Measurements from ENCODE around the gene SMU1. TPM values are rescaled to one million over a fixed set of nuclear protein-coding genes. Genes with fewer than 3 reads are reported as not detected.

The SMU1 gene
- polyA plus RNA-seq (2012; ENCODE audit: insufficient read depth, insufficient read length), result 17.1 TPM

DNA sequence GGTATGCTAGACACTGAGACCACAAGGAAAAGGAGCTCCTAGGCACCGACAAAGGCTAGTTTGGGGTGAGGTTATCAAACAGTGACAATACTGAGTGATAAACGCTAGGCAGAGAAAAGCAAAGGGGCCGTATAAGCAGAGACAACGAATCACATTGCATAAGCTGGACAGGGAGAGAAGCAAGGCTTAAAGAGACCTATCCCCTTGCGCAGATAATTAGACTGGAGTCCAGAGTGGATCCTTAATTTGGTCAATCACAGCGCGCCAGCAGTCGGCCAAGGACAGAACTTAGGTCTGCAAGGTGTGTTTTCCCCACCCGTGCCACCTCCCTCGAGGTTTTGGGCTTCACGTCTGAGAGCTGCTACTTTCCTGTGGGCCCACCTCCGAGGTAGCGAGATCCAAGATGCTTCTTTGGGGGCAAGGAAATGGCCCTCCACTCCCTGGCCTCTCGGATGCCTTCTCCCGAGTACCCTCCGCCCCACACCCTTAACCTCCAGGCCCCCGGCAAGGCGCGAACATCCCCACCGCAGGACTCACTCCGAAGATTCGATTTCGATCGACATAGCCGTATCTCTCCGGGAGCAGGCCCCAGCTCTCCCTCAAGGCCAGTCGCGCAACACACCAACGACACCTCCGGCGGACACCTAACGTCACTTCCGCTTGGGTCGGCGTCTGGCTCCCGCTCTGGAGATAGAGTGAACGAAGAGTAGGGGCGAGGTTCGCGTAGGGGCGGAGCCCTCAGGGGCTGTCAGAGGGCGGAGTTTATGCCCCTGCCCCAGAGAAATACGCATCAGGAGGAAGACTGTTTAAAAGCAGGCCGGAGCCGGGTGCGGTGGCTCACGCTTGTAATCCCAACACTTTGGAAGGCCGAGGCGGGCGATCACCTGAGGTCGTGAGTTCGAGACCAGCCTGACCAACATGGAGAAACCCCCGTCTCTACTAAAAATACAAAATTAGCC, at the start of gene SMU1:
SMU1 (minus strand) TSS at position 629 of the 959 bp plus-strand sequence; CDS start at position 563, 66 bp downstream.
- peak within 1 kb of the TSS; percentile 81 for H3K4me3 ChIP-seq (ENCODE audit: low read length)
- peak; percentile 96 for DNase-seq (ENCODE audit: low read depth, low spot score)

DNA sequence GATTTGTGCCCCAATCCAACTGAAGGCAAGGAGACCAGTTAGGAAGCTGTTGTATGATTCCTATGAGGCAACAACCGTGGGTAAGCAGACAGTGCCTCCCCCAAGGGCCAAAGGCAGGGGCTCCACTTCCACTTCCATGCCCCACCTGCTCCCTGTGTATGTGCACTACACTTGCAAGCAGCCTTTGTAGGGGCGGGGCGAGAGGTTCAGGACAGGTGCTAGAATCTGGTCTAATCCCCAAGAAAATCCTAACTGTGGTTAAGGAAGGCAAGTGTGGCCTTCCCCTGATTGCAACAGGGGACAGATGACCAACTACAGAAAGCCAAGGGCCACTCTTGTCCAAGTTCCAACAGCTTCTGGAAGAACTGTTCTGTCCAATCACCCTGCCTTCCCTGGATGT, 49.0 kb upstream of the SMU1 start:
- no peak overlapping the region for H3K4me3 ChIP-seq (ENCODE audit: low read length)
- DNase-seq (ENCODE audit: low read depth, low spot score), result no peak

DNA sequence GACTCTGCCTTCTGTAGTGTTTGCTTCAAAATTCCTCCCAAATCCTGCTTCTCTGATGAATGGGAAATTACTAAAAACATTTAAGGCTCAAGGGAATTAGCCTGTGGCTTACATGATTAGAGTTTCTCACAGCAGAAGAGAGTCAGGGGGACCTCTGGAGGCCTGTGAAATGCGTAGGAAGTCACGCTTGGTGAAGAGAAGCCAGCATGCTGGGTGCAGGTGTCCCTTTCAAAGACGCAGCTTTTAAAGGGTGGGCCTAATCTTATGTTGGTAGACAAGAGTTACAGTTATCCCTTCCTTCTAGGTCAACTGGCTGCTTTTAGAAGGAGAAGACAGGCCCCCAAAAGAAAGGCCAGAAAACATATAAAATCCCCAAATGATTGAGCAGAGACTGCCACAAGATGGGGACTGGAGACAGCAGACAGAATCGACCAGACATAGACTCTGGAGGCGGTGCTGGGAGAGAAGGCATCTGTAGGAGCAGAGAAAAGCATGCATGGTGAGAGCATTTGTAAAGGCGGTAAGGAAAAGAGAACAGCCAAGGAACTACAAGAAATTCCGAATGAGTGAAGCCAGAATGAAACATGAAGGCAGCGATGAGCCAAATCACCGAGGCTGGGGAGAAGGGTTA, 48.4 kb upstream of the SMU1 start:
- peak; percentile 59 for DNase-seq (ENCODE audit: low read depth, low spot score)
- H3K4me3 ChIP-seq (ENCODE audit: low read length), result no peak overlapping the region

DNA sequence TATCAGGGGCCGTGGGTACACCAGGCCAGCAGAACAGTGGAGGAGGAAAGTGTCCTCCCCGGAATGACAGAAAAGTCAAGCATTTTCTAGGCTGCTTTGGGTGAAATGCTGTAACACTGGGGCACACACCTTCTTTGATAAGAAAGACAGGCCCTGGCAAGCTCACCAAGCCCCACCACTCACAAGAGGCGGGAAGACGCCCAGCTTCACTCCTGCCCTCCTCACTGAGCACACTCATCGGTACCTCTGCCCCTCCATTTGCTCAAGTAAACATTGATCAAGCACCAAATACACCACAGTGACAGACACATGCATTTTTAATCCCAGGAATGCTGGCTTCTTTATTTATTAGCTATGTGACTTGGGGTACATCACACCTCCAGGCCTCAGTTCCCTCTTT, 47.6 kb upstream of the SMU1 start:
- no peak for DNase-seq (ENCODE audit: low read depth, low spot score)
- H3K4me3 ChIP-seq (ENCODE audit: low read length), result no peak overlapping the region

DNA sequence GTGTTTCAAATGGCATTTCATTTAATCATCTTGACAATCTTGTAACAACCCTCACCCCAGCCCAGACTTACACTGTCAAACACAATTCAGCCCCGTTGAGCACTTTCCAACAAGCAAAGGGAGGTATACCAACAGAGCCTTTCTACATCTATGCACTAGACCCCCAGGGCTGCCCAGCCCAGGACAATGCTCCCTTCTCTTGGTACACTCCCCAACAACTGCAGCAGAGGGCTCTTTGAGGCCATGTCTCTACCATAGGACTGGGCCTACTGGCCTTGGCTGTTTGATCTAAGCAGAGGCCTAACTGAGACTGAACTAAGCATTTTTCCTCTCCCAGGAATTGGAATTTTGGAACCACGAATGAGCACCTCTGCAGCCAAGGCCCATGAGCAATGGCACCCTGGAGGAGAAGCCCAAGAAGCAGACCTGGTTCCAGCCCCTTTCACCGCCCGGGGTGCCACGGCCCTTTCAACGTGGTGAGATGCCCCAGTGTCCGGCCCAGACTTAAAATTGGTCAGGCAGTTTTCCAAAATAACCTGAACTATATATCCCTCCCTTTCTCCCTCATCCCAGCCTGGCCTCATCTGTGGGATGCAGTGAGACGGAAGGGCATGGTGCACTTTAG, 47.0 kb upstream of the SMU1 start:
- no peak overlapping the region for H3K4me3 ChIP-seq (ENCODE audit: low read length)
- DNase-seq (ENCODE audit: low read depth, low spot score), result no peak

DNA sequence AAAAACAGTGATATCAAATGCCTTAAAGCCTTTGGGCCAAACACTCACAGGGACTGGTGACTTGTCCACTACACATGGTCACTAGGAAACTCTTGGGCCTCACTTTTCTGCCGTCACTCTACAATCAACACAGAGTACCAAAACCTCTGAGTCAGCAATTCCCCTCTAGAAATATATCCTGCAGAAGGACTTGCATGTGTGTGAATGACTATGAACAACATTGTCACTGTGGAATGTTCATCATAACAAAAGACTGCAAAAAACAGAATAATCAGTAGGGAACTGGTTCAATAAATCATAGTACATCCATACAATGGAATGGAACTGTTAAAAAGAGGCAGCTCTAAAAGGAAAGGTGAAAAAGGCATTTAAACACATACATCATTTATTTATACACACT, 44.1 kb upstream of the SMU1 start:
- DNase-seq (ENCODE audit: low read depth, low spot score), result no peak
- no peak overlapping the region for H3K4me3 ChIP-seq (ENCODE audit: low read length)

DNA sequence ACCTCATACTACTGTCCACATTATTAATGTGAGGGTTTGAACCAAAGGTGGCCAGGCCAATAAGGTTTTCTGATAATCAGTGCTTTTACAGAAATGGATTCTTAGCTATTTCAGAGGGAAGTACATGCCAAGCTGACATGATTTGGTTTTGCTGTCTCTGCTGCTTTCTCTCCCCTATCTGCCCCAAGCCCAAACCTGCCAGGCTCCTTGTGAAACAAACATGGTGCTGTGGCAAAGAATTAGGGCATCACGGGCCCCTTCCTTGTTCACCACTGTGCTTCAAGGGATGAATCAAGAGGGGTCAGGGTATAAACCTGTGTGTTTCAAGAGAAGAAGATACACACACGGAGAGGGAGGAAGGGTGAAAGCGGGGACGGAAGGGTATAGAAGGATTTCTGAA, 41.3 kb upstream of the SMU1 start:
- H3K4me3 ChIP-seq (ENCODE audit: low read length), result no peak overlapping the region
- DNase-seq (ENCODE audit: low read depth, low spot score), result no peak

DNA sequence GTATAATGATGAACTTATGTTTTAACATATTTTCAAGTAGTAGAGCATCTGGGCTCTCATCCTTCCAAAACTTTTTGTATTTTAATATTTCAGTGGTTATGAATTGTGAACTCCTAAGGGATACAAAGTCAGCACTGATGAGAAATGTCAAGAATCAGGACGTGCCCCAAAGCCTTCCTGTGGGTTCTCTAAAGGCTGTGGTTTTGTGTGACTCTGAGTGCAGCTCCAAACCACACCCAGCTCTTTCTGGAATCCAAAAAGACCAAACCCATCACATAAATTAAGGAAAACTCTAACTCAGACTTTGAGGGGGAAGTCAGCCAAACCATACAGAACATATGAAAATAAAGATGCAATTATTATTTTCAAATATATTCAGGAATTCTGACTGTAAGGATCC, 40.8 kb upstream of the SMU1 start:
- peak; percentile 19 for DNase-seq (ENCODE audit: low read depth, low spot score)
- no peak overlapping the region for H3K4me3 ChIP-seq (ENCODE audit: low read length)

DNA sequence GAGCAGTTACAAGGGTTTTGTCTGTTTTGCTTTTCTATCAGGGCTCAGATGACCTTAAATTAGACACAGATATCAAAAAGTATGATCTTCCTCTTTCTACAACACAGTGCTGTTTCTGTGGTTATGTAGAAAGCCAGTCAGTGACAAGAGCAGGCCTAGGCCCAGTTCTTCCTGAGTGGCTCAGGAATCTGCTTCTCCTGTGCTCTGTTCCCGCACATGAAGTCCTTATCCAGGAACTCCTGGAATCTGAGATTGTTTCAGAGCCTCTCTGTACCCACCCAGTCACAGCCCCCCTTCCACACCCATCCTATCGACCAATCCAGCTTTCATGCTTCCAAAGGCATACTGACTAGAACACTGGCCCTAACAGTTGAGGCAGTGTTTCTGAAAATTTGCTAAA, 40.4 kb upstream of the SMU1 start:
- no peak for DNase-seq (ENCODE audit: low read depth, low spot score)
- H3K4me3 ChIP-seq (ENCODE audit: low read length), result no peak overlapping the region

DNA sequence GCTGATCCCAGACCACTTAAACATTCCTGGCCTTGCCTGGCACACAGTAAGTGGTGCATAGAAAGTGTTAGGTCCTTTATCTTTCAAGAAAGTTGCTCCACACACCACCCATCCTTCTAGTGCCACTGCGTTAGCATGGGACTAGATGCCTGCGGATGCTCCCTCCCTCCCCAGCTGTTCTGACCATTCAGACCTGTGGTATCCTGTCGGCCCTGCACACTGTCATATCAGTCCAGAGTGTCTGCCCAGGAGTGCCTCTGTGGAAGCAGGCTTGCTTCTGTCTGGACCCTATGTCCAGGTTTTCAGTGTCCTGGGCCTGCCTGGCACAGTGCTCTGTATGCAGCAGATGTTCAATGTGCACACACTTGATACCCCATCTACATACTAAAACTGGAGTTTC, 38.3 kb upstream of the SMU1 start:
- H3K4me3 ChIP-seq (ENCODE audit: low read length), result no peak overlapping the region
- DNase-seq (ENCODE audit: low read depth, low spot score), result no peak

DNA sequence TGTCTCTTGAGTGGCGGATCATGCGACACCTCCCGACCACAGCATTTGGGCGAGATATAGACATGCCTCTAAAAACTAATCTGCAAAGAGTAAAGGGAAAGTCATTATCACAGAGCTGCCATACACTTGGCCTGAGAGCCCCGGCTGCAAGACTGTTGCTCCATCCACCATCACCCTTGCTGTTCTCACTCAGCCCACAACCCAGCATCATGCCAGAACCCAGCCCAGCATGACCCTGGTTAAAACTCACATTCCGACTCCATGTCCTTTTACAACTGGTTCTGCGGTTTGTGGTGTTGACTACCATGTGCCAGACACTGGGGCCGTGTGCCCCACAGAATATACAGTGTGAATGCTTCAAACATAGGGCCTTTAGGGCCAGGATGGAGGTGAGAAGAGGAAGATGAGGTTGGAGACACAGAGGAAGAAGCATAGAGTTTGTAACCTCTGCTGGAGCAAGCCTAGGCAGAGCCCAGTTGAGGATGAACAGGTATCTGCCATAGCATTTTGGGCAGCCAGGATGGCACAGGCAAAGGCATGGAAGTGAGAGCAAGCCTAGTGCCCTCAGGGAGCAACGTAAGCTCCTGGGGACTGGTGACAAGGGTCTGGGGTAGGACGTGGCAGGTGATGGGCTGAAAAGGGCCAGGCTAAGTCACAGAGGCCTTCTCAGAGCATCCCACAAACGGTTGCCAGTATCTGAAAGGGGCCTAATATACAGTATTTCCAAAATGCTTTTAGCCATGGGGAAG, 37.5 kb upstream of the SMU1 start:
- DNase-seq (ENCODE audit: low read depth, low spot score), result no peak
- no peak overlapping the region for H3K4me3 ChIP-seq (ENCODE audit: low read length)

DNA sequence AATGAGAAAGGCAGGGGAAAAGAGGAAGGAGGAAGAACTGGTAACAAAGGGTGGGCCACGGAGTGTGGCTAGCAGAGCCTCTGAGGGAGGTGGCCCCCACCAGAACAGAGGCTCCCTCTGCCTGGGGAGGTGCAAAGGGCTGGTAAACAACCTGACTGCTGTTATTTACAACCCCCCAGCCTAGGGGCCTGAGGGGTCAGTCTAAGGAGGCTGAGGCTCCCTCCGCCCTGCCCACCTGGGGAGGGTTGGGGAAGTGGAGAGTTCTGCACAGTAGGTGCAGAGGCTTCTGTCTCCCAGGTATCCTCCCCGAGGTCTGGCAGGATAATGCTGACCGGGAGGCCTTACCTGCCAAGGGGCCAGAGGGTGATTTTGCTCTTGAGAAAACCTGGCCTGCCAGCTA, 35.6 kb upstream of the SMU1 start:
- DNase-seq (ENCODE audit: low read depth, low spot score), result no peak
- H3K4me3 ChIP-seq (ENCODE audit: low read length), result no peak overlapping the region

DNA sequence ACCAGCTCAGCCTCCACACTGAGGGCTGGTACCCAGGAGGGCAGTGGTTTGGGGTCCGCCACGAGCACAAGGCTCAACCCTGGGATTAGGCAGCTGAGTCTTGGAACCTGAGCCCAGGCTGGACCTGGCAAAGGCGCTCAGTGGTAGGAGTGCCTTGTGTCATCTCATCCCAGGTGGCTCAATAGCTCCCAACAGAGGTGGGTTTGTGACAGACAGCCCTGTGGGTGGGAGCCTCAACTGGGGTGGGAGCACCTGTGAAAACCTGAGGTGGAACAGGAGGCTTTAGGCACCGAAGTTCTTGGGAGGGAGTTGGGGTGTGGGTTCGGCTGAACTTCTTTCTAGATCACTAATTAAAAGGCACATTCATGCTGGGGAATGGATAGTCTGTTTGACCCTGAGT, 35.2 kb upstream of the SMU1 start:
- DNase-seq (ENCODE audit: low read depth, low spot score), result no peak
- H3K4me3 ChIP-seq (ENCODE audit: low read length), result no peak overlapping the region

DNA sequence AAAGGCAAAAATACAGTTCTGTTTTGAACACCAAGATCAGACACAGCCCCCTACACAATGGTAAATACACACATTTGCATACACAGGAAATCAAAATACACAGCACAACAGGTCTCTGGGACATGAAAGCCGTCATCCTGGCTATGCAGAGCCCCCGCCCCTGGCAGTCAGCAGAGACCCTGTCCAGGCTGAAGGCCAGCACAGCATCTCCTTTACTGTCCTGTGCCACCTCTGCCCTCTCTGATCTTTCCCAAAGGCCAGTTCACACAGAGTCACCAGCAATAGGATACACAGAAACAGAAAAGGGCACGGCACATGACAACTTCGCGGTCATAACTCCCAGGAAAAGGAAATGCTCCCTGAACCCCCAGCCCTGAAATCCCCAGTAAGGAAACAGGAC, 34.2 kb upstream of the SMU1 start:
- H3K4me3 ChIP-seq (ENCODE audit: low read length), result no peak overlapping the region
- no peak for DNase-seq (ENCODE audit: low read depth, low spot score)

DNA sequence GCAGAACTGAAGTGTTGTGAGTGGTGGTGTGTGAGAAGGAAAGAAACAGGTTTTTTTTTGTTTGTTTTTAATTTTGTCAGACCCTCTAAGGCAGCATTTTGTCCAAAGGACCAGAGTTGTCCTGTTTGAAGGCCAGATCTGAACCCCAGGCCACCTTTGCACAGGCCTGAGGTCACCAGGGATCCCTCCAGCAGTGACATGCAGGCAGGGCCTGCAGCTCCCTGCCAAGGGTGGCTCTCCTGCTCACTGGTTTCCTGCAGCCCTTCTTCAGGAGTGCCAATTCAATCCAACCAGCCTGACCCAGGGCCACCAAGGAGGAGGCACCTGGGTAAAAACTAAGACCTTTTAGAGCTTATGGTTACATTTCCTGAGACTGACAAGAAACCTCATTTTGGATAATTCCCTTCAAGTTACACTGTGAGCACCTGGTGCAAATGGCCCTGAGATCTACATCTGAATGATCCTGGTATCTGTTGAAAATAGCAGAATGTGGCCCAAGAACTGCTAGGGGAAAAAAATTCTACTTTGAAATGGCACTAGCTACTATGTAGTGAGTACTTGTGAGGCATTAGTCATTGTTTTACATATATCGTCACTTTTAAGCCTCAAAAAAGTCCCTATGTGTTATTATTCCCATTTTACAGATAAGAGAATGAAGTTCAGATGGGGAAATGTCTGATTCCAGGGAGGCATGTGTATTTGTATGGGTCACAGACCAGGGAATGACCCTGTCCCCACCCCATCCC, 33.5 kb upstream of the SMU1 start:
- H3K4me3 ChIP-seq (ENCODE audit: low read length), result no peak overlapping the region
- no peak for DNase-seq (ENCODE audit: low read depth, low spot score)

DNA sequence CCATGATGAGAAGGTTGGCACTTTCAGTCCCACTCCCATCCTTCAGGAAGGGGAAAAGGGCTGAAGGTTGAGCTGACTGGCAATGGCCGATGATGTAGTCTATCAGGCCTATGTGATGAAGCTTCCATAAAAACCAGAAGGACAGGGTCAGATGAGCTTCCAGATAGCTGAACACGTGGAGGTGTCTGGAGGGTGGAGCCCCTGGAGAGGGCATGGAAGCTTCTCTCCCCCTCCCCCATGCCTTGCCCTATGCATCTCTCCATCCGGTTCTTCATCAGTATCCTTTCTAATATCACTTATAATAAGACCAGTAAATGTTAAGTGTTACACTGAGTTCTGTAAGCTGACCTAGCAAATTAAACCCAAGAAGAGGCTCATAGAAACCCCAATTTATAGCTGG, 32.6 kb upstream of the SMU1 start:
- no peak overlapping the region for H3K4me3 ChIP-seq (ENCODE audit: low read length)
- no peak for DNase-seq (ENCODE audit: low read depth, low spot score)

DNA sequence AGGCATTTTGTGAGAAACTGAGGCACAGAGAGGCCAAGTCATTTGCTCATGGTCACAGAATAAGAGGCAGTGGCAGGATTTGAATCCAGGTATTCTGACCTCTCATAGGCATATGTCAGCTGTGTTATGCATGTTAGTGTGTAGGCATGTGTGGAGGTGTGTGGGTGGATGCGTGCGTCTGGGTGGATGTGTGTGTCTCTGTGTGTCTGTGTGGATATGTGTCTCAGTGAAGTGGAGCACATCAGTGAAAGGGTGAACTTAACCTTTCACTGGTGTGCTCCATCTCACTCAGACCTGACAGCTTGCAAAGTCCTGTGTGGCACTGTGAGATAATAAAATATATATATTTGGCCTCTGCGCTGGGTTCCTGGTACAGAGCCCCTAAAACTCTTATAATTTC, 32.0 kb upstream of the SMU1 start:
- DNase-seq (ENCODE audit: low read depth, low spot score), result no peak

DNA sequence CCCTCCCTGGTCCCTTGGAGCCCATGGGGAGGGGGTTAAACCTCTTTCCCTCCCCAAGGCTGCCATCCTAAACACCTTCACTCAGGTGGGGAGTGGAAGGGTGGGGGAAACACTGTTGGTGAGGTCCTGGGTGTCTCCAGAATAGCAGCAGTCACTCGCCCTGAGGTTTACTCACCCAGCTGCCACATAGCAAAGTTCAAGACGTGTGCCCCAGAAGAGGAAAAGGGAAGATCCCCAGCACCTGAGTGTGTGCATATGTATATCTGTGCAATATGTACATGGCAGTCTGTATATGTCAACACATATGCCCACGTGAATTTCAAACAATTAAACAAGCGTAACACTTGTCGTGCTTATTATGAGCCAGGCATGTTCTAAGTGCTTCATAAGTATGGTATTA, 31.3 kb upstream of the SMU1 start:
- H3K4me3 ChIP-seq (ENCODE audit: low read length), result no peak overlapping the region
- no peak for DNase-seq (ENCODE audit: low read depth, low spot score)

More for the DNA sequence above, 32.0 kb upstream of the SMU1 start:
- H3K4me3 ChIP-seq (ENCODE audit: low read length), result no peak overlapping the region

Data from Jurkat, Clone E6-1 (cell line).